Measurements from ENCODE around the gene CPNE7.

DNA sequence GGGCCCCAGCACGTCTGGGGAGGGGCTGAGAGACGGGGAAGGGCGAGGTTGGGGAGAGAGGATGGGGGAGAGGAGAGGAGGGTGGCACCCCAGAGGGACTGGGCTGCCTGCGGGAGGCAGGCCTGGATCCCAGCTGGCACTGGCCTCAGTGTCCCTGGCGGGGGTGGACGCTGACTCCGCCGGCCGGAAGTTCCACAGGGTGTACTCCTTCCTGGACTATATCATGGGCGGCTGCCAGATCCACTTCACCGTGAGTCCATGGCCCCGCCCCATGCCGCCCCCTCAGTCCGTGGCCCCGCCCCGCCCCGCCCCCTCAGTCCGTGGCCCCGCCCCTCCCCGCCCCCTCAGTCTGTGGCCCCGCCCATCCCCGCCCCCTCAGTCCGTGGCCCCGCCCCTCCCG lies 11.3 kb downstream of the CPNE7 start:
- TF ChIP-seq EZH2 (IDR thresholded peaks at IDR 0.05; ENCODE audit: low read depth, low read length, severe bottlenecking) (no peak), POLR2A (IDR thresholded peaks at IDR 0.05; ENCODE audit: control extremely low read depth in 1 of 2, low read depth in 2 of 2, low read length in 2 of 2) (no peak), RFX5 (IDR thresholded peaks at IDR 0.05; ENCODE audit: borderline replicate concordance, low read depth, low read length) (no peak), BACH1 (IDR thresholded peaks at IDR 0.05; ENCODE audit: low read length) (no peak)
- TF ChIP-seq, protein P1, sequence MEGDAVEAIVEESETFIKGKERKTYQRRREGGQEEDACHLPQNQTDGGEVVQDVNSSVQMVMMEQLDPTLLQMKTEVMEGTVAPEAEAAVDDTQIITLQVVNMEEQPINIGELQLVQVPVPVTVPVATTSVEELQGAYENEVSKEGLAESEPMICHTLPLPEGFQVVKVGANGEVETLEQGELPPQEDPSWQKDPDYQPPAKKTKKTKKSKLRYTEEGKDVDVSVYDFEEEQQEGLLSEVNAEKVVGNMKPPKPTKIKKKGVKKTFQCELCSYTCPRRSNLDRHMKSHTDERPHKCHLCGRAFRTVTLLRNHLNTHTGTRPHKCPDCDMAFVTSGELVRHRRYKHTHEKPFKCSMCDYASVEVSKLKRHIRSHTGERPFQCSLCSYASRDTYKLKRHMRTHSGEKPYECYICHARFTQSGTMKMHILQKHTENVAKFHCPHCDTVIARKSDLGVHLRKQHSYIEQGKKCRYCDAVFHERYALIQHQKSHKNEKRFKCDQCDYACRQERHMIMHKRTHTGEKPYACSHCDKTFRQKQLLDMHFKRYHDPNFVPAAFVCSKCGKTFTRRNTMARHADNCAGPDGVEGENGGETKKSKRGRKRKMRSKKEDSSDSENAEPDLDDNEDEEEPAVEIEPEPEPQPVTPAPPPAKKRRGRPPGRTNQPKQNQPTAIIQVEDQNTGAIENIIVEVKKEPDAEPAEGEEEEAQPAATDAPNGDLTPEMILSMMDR (IDR thresholded peaks at IDR 0.05; ENCODE audit: control extremely low read depth in 1 of 3, insufficient read depth in 1 of 3, low read depth in 1 of 3, low read length in 3 of 3) = no peak

Measured in H1 (cell line).